ENCODE measurements around the gene TMEM45B. TPM values are rescaled to one million over a fixed set of nuclear protein-coding genes. Genes with fewer than 3 reads are reported as not detected.
"Not testable (repeated sequence)": the region's sequence is repeated elsewhere in the genome, so short reads cannot be mapped to it uniquely, and the experiment has no call there.

TMEM45B gene
- total RNA-seq, 1 donor from 2014 or later: 0.35 TPM

- DNase-seq (ENCODE audit: extremely low read depth, low read depth, low spot score): no peak
Measured at GRCh38 chr11:129804012-129804411, 11.6 kb upstream of the TMEM45B start.

GRCh38 chr11:129808241-129808640, 7.4 kb upstream of the TMEM45B start:
- not testable (repeated sequence) for DNase-seq (ENCODE audit: extremely low read depth, low read depth, low spot score)

GRCh38 chr11:129813231-129813791, 2.3 kb upstream of the TMEM45B start:
- DNase-seq (ENCODE audit: extremely low read depth, low read depth, low spot score): no peak

- DNase-seq (ENCODE audit: extremely low read depth, low read depth, low spot score): no peak
Measured at GRCh38 chr11:129814244-129815014, 1.2 kb upstream of the TMEM45B start.

GRCh38 chr11:129817534-129818051, 1.9 kb downstream of the TMEM45B start:
- no peak for DNase-seq (ENCODE audit: extremely low read depth, low read depth, low spot score)

- not testable (repeated sequence) for DNase-seq (ENCODE audit: extremely low read depth, low read depth, low spot score)
Measured at GRCh38 chr11:129818236-129818635, 2.6 kb downstream of the TMEM45B start.

GRCh38 chr11:129819237-129819636, 3.6 kb downstream of the TMEM45B start:
- no peak for DNase-seq (ENCODE audit: extremely low read depth, low read depth, low spot score)

GRCh38 chr11:129820228-129820627, 4.6 kb downstream of the TMEM45B start:
- not testable (repeated sequence) for DNase-seq (ENCODE audit: extremely low read depth, low read depth, low spot score)

GRCh38 chr11:129823281-129823680, 7.6 kb downstream of the TMEM45B start:
- not testable (repeated sequence) for DNase-seq (ENCODE audit: extremely low read depth, low read depth, low spot score)

GRCh38 chr11:129823799-129824198, 8.2 kb downstream of the TMEM45B start:
- not testable (repeated sequence) for DNase-seq (ENCODE audit: extremely low read depth, low read depth, low spot score)

GRCh38 chr11:129825380-129825779, 9.7 kb downstream of the TMEM45B start:
- DNase-seq (ENCODE audit: extremely low read depth, low read depth, low spot score): peak; percentile 52

GRCh38 chr11:129828301-129828836, 12.7 kb downstream of the TMEM45B start:
- no peak for DNase-seq (ENCODE audit: extremely low read depth, low read depth, low spot score)

GRCh38 chr11:129829497-129829896, 13.8 kb downstream of the TMEM45B start:
- DNase-seq (ENCODE audit: extremely low read depth, low read depth, low spot score): not testable (repeated sequence)

GRCh38 chr11:129831227-129831626, 15.6 kb downstream of the TMEM45B start:
- DNase-seq (ENCODE audit: extremely low read depth, low read depth, low spot score): not testable (repeated sequence)

GRCh38 chr11:129833260-129833659, 17.6 kb downstream of the TMEM45B start:
- not testable (repeated sequence) for DNase-seq (ENCODE audit: extremely low read depth, low read depth, low spot score)

GRCh38 chr11:129836423-129836891, 20.8 kb downstream of the TMEM45B start:
- not testable (repeated sequence) for DNase-seq (ENCODE audit: extremely low read depth, low read depth, low spot score)

- no peak for DNase-seq (ENCODE audit: extremely low read depth, low read depth, low spot score)
Measured at GRCh38 chr11:129836979-129837378, 21.3 kb downstream of the TMEM45B start.

- no peak for DNase-seq (ENCODE audit: extremely low read depth, low read depth, low spot score)
Measured at GRCh38 chr11:129840236-129840635, 24.6 kb downstream of the TMEM45B start.

GRCh38 chr11:129842138-129842537, 26.5 kb downstream of the TMEM45B start:
- DNase-seq (ENCODE audit: extremely low read depth, low read depth, low spot score): no peak

GRCh38 chr11:129846508-129847335, 31.1 kb downstream of the TMEM45B start:
- no peak for DNase-seq (ENCODE audit: extremely low read depth, low read depth, low spot score)

- DNase-seq (ENCODE audit: extremely low read depth, low read depth, low spot score): not testable (repeated sequence)
Measured at GRCh38 chr11:129847361-129847760, 31.7 kb downstream of the TMEM45B start.
